CD14-positive monocyte (primary cell): ENCODE data around the gene CA5A. TPM values are rescaled to one million over a fixed set of nuclear protein-coding genes. Genes with fewer than 3 reads are reported as not detected.
A peak's percentile ranks its signal among the peaks of the same experiment; 100 is the strongest.

Experiments used
- DNase-seq, 3 donors: peaks; one replicate each; pipeline ENCODE4 v3.0.0-alpha.2; 2011 to 2022
- H2AFZ ChIP-seq: 2 replicates; pipeline ENCODE4 v1.6.0; 2012; ENCODE audit warnings: mild to moderate bottlenecking, low read depth, low read length, inconsistent platforms; ENCODE audit not compliant: insufficient read depth, poor library complexity, severe bottlenecking
- H3K27ac ChIP-seq, 2 donors: 1 replicate in 1 of 2; 2 replicates in 1 of 2; pipeline ENCODE4 v1.5.1; 2012 to 2013; ENCODE audit warnings: low read length in 2 of 2, control low read depth in 1 of 2, inconsistent platforms in 1 of 2, low read depth in 1 of 2, mild to moderate bottlenecking in 1 of 2
- H3K27me3 ChIP-seq, 2 donors: one replicate each; pipeline versions ENCODE4 v1.6.0 to v1.6.1; 2011 to 2013; ENCODE audit warnings: low read length in 2 of 2; ENCODE audit not compliant: control insufficient read depth in 2 of 2, insufficient read depth in 2 of 2
- H3K36me3 ChIP-seq, 2 donors: replicated peaks in 1 of 2; 1 replicate in 1 of 2; 2 replicates in 1 of 2; pipeline versions ENCODE4 v1.5.1 to v1.6.1; 2012 to 2013; ENCODE audit warnings: low read length in 2 of 2, control low read depth in 1 of 2, inconsistent platforms in 1 of 2, mild to moderate bottlenecking in 1 of 2; ENCODE audit not compliant: insufficient read depth in 2 of 2, control insufficient read depth in 1 of 2
- H3K4me1 ChIP-seq, 2 donors: 1 replicate in 1 of 2; 2 replicates in 1 of 2; pipeline versions ENCODE4 v1.5.1 to v1.6.1; 2012 to 2013; ENCODE audit warnings: low read length in 2 of 2, control low read depth in 1 of 2, inconsistent platforms in 1 of 2, mild to moderate bottlenecking in 1 of 2, moderate library complexity in 1 of 2; ENCODE audit not compliant: insufficient read depth in 2 of 2, control insufficient read depth in 1 of 2
- H3K4me2 ChIP-seq: replicated peaks from 2 replicates; pipeline ENCODE3; 2012; ENCODE audit warnings: low read length, moderate library complexity, mild to moderate bottlenecking; ENCODE audit not compliant: poor library complexity, severe bottlenecking; ENCODE audit errors: extremely low read depth
- H3K4me3 ChIP-seq, 3 experiments: fragments of 200-600 bp in 1 of 3; sonication (generic) in 1 of 3; replicated peaks in 1 of 3; 1 replicate in 2 of 3; 2 replicates in 1 of 3; pipeline ENCODE4 v1.5.1; 2011 to 2013; ENCODE audit warnings: low read length in 3 of 3, mild to moderate bottlenecking in 3 of 3, control low read depth in 2 of 3, low read depth in 2 of 3, inconsistent platforms in 1 of 3, moderate library complexity in 1 of 3
- H3K79me2 ChIP-seq: 2 replicates; pipeline ENCODE4 v1.6.0; 2012; ENCODE audit warnings: mild to moderate bottlenecking, control low read depth, inconsistent platforms, low read length, moderate library complexity; ENCODE audit not compliant: insufficient read depth
- H3K9ac ChIP-seq: 2 replicates; pipeline ENCODE4 v1.6.0; 2017; ENCODE audit warnings: low read length, mild to moderate bottlenecking; ENCODE audit not compliant: insufficient read depth, poor library complexity, severe bottlenecking
- H3K9me3 ChIP-seq, 2 donors: replicated peaks in 1 of 2; 1 replicate in 1 of 2; 2 replicates in 1 of 2; pipeline versions ENCODE4 v1.5.1 to v1.6.1; 2012 to 2013; ENCODE audit warnings: low read length in 2 of 2, control low read depth in 1 of 2; ENCODE audit not compliant: control insufficient read depth in 1 of 2, insufficient read depth in 1 of 2
- H4K20me1 ChIP-seq: 2 replicates; pipeline ENCODE4 v1.6.0; 2012; ENCODE audit warnings: mild to moderate bottlenecking, low read length, control low read depth, moderate library complexity; ENCODE audit not compliant: insufficient read depth
- H3K27ac Mint-ChIP-seq, 7 donors: one replicate each; pipeline ENCODE4 v1.8.0; 2020; ENCODE audit warnings: mild to moderate bottlenecking in 7 of 7, mixed read lengths in 7 of 7, moderate library complexity in 6 of 7, inconsistent platforms in 2 of 7
- H3K27me3 Mint-ChIP-seq, 3 donors: one replicate each; pipeline ENCODE4 v1.8.0; 2021 to 2022; ENCODE audit warnings: low read depth in 3 of 3, mild to moderate bottlenecking in 3 of 3, mixed read lengths in 3 of 3, moderate library complexity in 3 of 3, inconsistent platforms in 1 of 3
- H3K36me3 Mint-ChIP-seq, 2 donors: one replicate each; pipeline ENCODE4 v1.8.0; 2020; ENCODE audit warnings: mixed read lengths in 2 of 2, inconsistent platforms in 1 of 2, mild to moderate bottlenecking in 1 of 2
- H3K4me1 Mint-ChIP-seq: one replicate; pipeline ENCODE4 v1.8.0; 2020; ENCODE audit warnings: mild to moderate bottlenecking, mixed read lengths
- H3K4me3 Mint-ChIP-seq, 2 donors: one replicate each; pipeline ENCODE4 v1.8.0; 2020; ENCODE audit warnings: mild to moderate bottlenecking in 2 of 2, mixed read lengths in 2 of 2, moderate library complexity in 1 of 2
- H3K9me3 Mint-ChIP-seq, 7 donors: one replicate each; pipeline ENCODE4 v1.8.0; 2020 to 2022; ENCODE audit warnings: mixed read lengths in 7 of 7, mild to moderate bottlenecking in 6 of 7, moderate library complexity in 6 of 7, inconsistent platforms in 2 of 7
- CTCF ChIP-seq: fragments of 200-600 bp; IDR thresholded peaks from one replicate; pipeline ENCODE4 v1.8.0; 2022; ENCODE audit warnings: antibody characterized with exemption, mild to moderate bottlenecking
- WGBS: methylation state at CpG from one replicate; pipeline ENCODE4 v1.1.5; 2013; ENCODE audit warnings: missing lambda C conversion rate; ENCODE audit not compliant: insufficient coverage; 5-methylcytosine and 5-hydroxymethylcytosine counted together
- intact Hi-C, 2 donors: fragments of 100-400 bp; cut with micrococcal nuclease; formaldehyde crosslinking; loops; one replicate each; pipeline versions ENCODE4 v1.15.0 to v1.15.1; 2023
- polyA plus RNA-seq, 3 donors: library from polyadenylated mRNA; depleted of rRNA in 1 of 3; unstranded in 2 of 3; stranded (reverse) in 1 of 3; fragments of 300-500 nt in 2 of 3; fragments of >200 nt in 1 of 3; fragmentation: Illumina TruSeq in 2 of 3; gene quantifications; 1 replicate in 2 of 3; 2 replicates in 1 of 3; pipeline ENCODE4 v1.2.3, GENCODE V29; 2012 to 2021

The CA5A gene
- polyA plus RNA-seq, 3 donors, result not detected

- peaks cover 80% of the 10 kb centered on the region for H3K4me1 Mint-ChIP-seq
- H3K27ac ChIP-seq, result peak overlapping the region; percentile 97 to 99
- H2AFZ ChIP-seq, result no peak overlapping the region
- H3K27ac Mint-ChIP-seq, result peak overlapping the region; percentile 96 to 100 (median 97)
- peaks cover 0 to 6% (median 1%) of the 10 kb centered on the region in 3 donors for H3K27me3 Mint-ChIP-seq
- 52% methylated on average over 9 of the region's 18 CpGs for WGBS
- H3K4me1 ChIP-seq, result peaks cover 75 to 88% of the 10 kb centered on the region in 2 donors
- peaks cover 0 to 7% of the 10 kb centered on the region in 2 donors for H3K36me3 ChIP-seq
- H3K4me3 Mint-ChIP-seq, result peak overlapping the region; percentile 81 to 84
- H3K79me2 ChIP-seq, result peaks cover 75% of the 10 kb centered on the region
- H3K9me3 Mint-ChIP-seq, result peaks cover 0 to 2% (median 0%) of the 10 kb centered on the region in 7 donors
- H3K9ac ChIP-seq, result peak overlapping the region; percentile 90
- peak overlapping the region; percentile 89 for H3K4me2 ChIP-seq
- no peak for TF ChIP-seq CTCF
- H3K27me3 ChIP-seq, result no peaks in the 10 kb centered on the region
- peak; percentile 78 to 93 (median 80) for DNase-seq
- no peaks in the 10 kb centered on the region for H3K9me3 ChIP-seq
- peaks cover 31 to 37% of the 10 kb centered on the region in 2 donors for H3K36me3 Mint-ChIP-seq
- H3K4me3 ChIP-seq, result peak overlapping the region in 2 of 3 experiments; percentile 8 to 94
- intact Hi-C loops, result loop anchor here in 1 of 2 donors (1.0 to 10.0 kb wide), 3 partner anchors 8 to 749 kb away; partner anchors contain the start of genes CTU2 and RNF166
- no peaks in the 10 kb centered on the region for H4K20me1 ChIP-seq
These were observed 19.2 kb upstream of the CA5A start for GRCh38 chr16:87955302-87956097.

- peak in 1 of 3 donors; percentile 33 for DNase-seq
- no peaks in the 10 kb centered on the region for H4K20me1 ChIP-seq
- H3K4me2 ChIP-seq, result peak overlapping the region; percentile 89
- H3K4me3 ChIP-seq, result peak overlapping the region in 2 of 3 experiments; percentile 8 to 94
- Mint-ChIP-seq H3K27me3 (peaks cover 0 to 6% (median 0%) of the 10 kb centered on the region in 3 donors), H3K9me3 (peaks cover 0 to 2% (median 0%) of the 10 kb centered on the region in 7 donors), H3K36me3 (peaks cover 31% of the 10 kb centered on the region in 2 donors), H3K4me1 (peaks cover 74% of the 10 kb centered on the region), H3K4me3 (peak overlapping the region; percentile 81 to 84), H3K27ac (peak overlapping the region; percentile 96 to 100 (median 97))
- no peaks in the 10 kb centered on the region for H3K27me3 ChIP-seq
- H3K36me3 ChIP-seq, result peaks cover 0 to 7% of the 10 kb centered on the region in 2 donors
- TF ChIP-seq CTCF, result no peak
- 58% methylated on average over 13 of the region's 15 CpGs for WGBS
- intact Hi-C loops, result loop anchor here (1.0 to 10.0 kb wide), 3 partner anchors 8 to 750 kb away; partner anchors contain the start of genes CTU2 (in 1 of the 2) and RNF166 (in 1 of the 2)
- H3K9ac ChIP-seq, result peak overlapping the region; percentile 90
- H2AFZ ChIP-seq, result no peak overlapping the region
- H3K79me2 ChIP-seq, result peaks cover 68% of the 10 kb centered on the region
- peak overlapping the region; percentile 97 to 99 for H3K27ac ChIP-seq
- H3K4me1 ChIP-seq, result peaks cover 73 to 88% of the 10 kb centered on the region in 2 donors
- H3K9me3 ChIP-seq, result no peaks in the 10 kb centered on the region
These were observed 18.5 kb upstream of the CA5A start for GRCh38 chr16:87954826-87955225.
